GM18519 (cell line): Measurements from ENCODE around the gene SCGN.

ENCODE experiments used
- ATAC-seq: cut with Tn5 transposase; IDR thresholded peaks from one replicate; pipeline ENCODE4 v1.9.1; 2021; ENCODE audit warnings: mild to moderate bottlenecking, moderate library complexity; ENCODE audit not compliant: unreplicated experiment, low FRiP score

Gene SCGN

GRCh38 chr6:25684565-25684964 is 32.5 kb downstream of the SCGN start:
- no peak for ATAC-seq

GRCh38 chr6:25685251-25685650 is 33.2 kb downstream of the SCGN start:
- no peak for ATAC-seq

- ATAC-seq: no peak
Observed at GRCh38 chr6:25685896-25686295, 33.9 kb downstream of the SCGN start.

GRCh38 chr6:25686856-25687255 is 34.8 kb downstream of the SCGN start:
- ATAC-seq: no peak

GRCh38 chr6:25689966-25690365 is 38.0 kb downstream of the SCGN start:
- no peak for ATAC-seq

- ATAC-seq: no peak
Observed at GRCh38 chr6:25691894-25692293, 39.9 kb downstream of the SCGN start.

- ATAC-seq: no peak
Observed at GRCh38 chr6:25692472-25692871, 40.5 kb downstream of the SCGN start.

- no peak for ATAC-seq
Observed at GRCh38 chr6:25694366-25694765, 42.4 kb downstream of the SCGN start.

- ATAC-seq: no peak
Observed at GRCh38 chr6:25695671-25696070, 43.7 kb downstream of the SCGN start.

GRCh38 chr6:25697537-25698340 is 45.7 kb downstream of the SCGN start:
- ATAC-seq: no peak

GRCh38 chr6:25698631-25699030 is 46.6 kb downstream of the SCGN start:
- ATAC-seq: no peak

GRCh38 chr6:25699649-25700048 is 47.6 kb downstream of the SCGN start:
- no peak for ATAC-seq

GRCh38 chr6:25700761-25701160 is 48.7 kb downstream of the SCGN start:
- no peak for ATAC-seq

GRCh38 chr6:25701807-25702206 is 49.8 kb downstream of the SCGN start:
- ATAC-seq: no peak

- no peak for ATAC-seq
Observed at GRCh38 chr6:25703005-25703404, 51.0 kb downstream of the SCGN start.

- no peak for ATAC-seq
Observed at GRCh38 chr6:25704001-25704400, 52.0 kb downstream of the SCGN start.

- no peak for ATAC-seq
Observed at GRCh38 chr6:25706314-25707014, 54.4 kb downstream of the SCGN start.

- no peak for ATAC-seq
Observed at GRCh38 chr6:25709761-25710160, 57.7 kb downstream of the SCGN start.

- no peak for ATAC-seq
Observed at GRCh38 chr6:25710287-25710686, 58.3 kb downstream of the SCGN start.

GRCh38 chr6:25713824-25714223 is 61.8 kb downstream of the SCGN start:
- ATAC-seq: no peak

- no peak for ATAC-seq
Observed at GRCh38 chr6:25714765-25715164, 62.8 kb downstream of the SCGN start.

- ATAC-seq: no peak
Observed at GRCh38 chr6:25715794-25716193, 63.8 kb downstream of the SCGN start.
